Measurements from ENCODE around the gene HNRNPF.

HNRNPF gene

DNA sequence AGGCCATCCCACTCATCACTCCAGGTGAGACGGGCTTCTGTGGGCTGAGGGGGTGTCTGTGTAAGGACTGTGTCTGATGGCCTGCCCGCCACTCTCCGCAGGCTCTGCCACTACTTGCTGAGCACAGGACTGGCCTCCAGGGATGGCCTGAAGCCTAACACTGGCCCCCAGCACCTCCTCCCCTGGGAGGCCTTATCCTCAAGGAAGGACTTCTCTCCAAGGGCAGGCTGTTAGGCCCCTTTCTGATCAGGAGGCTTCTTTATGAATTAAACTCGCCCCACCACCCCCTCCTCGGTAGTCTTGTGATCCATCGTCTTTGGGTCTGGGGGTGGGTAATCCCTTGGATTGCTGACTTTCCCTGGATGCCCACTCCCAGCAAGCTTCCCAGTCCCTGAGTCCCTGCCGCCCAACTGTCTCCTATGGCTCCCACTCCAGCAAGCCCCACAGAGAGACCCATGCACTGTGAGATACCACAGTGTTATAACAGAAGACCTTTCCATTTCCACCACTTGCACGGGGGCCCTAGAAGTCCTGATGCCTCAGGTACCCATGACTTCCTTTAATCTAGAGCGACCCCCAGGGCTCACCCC is 32.8 kb downstream of the HNRNPF start:
- no peak for DNase-seq

DNA sequence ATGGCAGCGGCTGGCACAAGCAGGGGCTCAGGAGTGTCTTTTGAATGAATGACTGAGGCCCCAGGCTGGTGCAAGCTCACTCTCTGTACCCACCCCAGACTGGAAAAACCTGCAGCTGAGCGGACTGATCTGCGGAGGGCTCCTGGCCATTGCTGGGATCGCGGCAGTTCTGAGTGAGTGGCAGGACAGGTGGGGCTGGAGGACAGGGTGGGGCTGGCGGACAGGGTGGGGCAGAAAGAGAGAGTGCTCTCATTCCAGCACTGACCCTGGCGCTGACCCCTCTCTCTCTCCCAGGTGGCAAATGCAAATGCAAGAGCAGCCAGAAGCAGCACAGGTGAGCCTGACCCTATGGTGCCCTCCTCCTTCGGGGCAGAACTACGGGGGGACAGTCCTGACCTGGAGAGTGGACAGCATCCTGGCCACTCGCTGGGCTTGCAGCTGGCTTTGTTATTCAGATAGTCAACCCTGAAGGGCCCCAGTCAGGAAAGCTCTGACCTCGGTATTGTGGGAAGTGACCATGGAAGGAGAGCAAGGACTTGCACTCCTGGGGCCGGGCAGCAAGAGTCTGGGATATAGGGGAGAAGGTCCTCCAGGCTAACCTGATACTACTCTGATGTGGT is 33.5 kb downstream of the HNRNPF start:
- DNase-seq = no peak

DNA sequence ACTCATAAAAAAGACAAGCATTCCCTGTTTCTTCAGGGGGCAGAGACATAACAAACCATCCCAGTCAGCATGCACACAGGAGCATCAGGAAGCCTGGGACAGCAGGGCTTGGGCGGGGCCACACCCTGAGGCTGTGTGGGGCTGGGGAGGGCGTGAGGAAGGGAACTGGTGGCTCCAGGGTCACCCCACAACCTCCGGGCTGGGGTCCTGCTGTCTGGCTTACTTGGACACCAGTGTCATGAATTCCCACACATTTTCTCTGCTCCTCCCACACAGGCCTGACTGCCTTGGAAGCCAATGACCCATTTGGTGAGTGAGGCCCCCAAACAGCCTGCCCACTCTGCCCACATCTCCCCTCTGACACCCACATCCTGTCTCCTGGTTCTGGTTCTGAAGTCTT is 34.8 kb downstream of the HNRNPF start:
- DNase-seq = no peak

DNA sequence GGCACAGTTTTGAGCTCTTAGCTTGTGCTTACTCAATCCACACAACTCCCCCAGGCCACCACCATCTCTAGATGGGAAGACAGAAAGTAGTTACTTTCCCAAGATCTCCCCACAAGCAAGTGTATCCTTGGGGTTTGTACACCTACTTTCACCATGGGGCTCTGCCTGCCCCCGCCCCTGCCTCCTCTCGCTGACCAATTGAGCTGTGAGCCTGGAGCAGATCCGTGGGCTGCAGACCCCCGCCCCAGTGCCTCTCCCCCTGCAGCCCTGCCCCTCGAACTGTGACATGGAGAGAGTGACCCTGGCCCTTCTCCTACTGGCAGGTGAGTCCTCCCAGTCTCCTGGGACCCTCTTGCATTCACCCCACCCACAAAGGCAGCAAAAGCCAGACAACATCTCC is 35.5 kb downstream of the HNRNPF start:
- DNase-seq = no peak

GRCh38 chr10:43372765-43373361 is 36.1 kb downstream of the HNRNPF start:
- DNase-seq = no peak

- DNase-seq = no peak
Measured at GRCh38 chr10:43371418-43371817, 37.6 kb downstream of the HNRNPF start, which contains the start of gene FXYD4. Gene FXYD4 (plus strand): TSS chr10:43371636. CDS start chr10:43373747, 2,111 bp downstream.

- DNase-seq = no peak
Measured at GRCh38 chr10:43370671-43371215, 38.2 kb downstream of the HNRNPF start.

DNA sequence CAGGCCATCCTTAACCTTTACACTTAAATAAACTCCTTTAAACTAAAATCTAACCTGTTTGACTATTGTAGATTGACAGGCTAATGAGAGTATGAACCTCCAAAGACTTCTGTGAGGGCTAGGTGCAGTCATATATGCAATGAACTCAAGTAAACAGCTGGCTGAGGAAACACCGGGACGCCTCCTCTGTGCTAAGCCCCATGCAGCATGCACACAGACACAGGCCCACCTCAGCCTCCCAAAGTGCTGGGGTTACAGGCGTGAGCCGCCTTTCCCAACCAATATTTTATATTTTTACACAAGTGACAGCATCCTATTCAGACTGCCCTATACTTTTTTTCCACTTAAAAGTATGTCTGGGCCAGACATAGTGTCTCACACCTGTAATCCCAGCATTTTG is 39.1 kb downstream of the HNRNPF start:
- no peak for DNase-seq

DNA sequence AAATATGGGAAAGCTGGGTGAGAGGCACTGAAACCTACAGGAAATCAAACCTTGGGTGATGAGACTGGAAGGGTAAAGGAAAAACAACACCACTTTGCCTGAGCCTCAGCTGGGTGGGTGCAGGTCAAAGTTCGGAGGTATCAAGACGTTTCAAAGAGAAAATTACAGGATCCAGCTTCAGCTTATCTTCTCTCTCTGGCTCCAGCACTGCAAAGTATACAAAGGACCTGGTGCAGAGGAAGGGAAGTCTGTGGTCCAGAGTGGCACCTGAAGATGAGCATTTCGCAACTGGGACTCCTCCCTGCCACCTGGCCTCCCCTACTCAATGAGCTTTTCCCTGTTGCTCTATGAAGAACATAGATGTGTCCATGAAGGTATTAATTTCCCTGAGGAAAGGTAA is 44.0 kb downstream of the HNRNPF start:
- no peak for DNase-seq

DNA sequence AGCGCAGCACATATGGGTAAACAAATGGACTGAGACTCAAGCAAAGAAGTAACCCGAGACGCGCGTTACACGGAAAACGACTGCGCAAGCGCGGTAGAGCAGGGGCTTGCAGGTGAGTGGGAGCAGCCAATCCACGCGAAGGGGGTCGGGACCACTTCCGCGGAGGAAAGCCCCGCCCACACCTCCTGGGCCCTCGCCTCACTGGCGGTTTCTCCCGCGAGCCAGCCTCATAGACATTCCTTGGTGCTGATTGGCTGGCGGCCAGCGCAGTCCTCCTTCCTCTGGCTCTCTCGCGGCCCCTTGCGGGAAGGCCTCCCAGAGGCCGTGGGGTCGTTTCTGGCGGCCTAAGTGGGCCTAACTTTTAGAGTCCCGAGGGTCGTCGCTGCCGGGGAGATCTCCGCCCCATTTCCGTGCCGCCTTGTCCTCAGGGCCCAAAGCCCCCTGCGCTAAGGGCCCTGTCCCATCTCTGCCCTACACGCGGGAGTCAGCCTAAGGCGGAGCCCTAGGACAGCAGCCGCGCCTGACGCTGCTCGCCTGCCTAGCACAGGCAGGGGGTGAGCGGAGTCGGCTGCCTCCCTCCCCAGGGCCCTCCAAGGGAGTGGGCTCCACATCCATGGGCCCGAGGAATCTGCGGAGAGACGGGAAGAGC is 46.7 kb downstream of the HNRNPF start:
- peak; percentile 98 to 99 for DNase-seq

DNA sequence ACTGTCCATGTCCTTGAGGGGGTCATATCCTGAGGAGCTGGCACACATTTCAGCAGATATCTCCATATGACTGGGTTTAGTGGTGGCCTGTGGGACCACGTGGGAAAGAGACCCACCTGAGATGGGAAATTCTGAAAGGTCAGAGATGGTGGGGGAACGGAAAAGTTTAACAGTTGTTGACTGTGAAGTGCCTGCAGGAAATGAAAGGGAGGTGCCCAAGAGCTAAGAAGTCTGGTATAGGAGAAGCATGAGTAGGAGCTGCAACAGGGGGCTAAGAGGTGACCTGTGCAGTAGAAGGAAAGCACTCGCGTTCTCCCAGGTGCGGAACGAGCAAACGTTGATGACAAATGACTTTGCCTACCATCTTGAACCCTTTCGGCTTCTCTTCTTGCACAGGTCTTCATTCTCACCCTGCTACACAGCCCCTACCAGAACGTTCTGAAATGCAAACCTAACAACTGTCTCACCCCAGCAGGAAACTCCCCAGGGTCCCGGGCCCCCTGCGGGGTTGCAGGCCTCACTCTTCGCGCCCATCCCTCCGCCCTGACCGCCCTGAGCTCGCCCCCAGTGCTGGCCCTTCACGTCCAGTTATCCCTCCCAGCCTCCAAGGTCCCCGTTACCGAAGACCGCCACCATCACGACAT is 47.3 kb downstream of the HNRNPF start:
- peak in 1 of 2 donors; percentile 28 for DNase-seq

DNA sequence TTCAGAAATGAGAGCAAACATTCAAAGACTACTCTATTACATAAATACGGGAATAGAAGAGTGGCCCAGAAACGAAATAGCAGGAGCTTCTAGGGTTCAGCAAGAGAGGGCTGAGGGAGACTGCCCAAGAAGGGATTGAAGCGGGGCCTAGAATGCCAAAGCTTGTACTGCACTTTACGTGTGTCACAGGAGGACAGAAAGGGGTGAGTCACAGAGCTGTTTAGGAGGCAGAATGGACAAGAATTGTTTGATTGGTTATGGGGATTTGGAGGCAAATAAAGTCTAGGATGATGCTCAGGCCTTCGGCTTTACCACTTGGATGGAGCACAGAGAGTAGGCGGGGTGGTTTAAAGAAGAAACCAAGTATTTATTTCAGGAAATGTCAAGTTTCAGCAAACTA is 48.9 kb downstream of the HNRNPF start:
- DNase-seq = no peak

DNA sequence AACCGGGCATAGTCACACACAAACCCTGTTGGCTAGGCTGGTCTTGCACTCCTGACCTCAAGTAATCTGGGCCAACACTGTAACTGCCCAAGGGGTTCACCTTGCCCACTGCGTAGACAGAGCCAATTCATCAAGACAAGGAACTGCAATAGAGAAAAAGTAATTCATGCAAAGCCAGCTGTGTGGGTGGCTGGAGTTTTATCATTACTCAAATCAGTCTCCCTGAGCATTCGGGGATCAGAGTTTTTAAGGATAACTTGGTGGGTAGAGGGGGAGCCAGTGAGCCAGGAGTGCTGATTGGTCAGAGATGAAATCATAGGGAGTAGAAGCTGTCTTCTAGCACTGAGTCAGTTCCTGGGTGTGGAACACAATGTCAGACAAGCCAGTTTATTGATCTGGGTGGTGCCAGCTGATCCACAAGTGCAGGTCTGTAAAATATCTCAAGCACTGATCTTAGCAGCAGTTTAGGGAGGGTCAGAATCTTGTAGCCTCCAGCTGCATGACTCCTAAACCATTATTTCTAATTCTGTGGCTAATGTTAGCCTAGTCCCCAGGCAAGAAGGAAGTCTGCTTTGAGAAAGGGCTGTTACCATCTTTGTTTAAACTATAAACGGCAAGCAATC is 53.1 kb downstream of the HNRNPF start:
- DNase-seq = no peak

DNA sequence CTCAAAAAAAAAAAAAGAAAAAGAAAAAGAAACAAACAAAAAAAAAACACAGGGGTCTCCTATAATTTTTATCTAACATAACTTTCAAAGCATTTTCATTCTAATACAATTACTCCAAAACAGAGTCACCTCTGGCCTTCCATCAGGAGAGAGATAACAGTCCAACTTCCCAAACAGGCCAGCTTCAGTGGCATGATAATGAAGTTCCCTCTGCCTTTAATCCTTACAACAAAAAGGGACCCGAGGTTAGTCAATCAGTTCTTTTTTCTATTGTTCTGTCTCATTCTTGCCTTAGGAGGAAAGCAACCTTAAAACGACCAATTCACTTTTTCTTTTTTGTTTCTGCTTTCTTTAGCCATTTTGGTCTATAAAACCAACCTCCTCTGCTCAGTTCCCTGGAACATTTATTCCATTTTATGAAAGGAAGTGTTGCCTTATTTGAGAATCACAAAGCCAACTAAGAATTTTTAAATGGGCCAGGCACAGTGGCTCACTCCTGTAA is 54.1 kb downstream of the HNRNPF start:
- DNase-seq = no peak

DNA sequence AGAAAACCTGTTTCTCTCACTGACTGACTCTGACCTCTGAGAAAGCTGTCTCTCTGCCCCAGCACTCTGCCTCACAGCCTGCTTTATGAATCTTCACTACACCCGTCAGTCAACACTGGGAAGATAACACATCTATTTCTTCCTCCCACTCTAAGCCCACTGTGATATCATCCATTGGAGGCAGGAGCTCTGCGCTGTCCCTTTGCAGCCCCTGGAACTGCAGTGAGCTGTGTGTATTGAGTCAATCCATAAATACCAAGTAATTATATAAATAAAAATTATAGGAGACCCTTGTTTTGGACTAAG is 54.7 kb downstream of the HNRNPF start:
- DNase-seq = no peak

- no peak for DNase-seq
Measured at GRCh38 chr10:43353495-43354329, 55.3 kb downstream of the HNRNPF start.

GRCh38 chr10:43352951-43353350 is 56.0 kb downstream of the HNRNPF start:
- DNase-seq = no peak

- no peak for DNase-seq
Measured at GRCh38 chr10:43351301-43351700, 57.7 kb downstream of the HNRNPF start.

DNA sequence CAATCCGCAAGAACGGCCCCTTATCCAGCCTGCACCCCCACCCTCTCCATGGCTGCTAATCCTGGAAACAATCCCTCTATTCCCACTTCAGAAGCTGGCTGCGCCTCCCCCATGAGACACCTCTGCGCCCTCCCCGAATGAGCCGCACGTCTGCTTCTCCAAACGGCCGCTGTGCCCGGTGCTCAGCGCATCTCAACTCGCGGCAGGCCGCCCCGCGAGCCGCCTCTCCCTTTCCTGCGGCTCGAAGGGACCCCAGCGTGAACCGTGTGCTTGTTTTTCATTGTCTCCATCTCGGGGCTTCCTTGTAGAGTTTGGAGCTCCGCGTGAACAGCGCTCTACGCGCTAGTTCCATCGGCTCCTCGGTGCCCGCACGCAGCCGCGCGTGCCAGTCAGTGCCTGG is 58.3 kb downstream of the HNRNPF start:
- DNase-seq = no peak

DNA sequence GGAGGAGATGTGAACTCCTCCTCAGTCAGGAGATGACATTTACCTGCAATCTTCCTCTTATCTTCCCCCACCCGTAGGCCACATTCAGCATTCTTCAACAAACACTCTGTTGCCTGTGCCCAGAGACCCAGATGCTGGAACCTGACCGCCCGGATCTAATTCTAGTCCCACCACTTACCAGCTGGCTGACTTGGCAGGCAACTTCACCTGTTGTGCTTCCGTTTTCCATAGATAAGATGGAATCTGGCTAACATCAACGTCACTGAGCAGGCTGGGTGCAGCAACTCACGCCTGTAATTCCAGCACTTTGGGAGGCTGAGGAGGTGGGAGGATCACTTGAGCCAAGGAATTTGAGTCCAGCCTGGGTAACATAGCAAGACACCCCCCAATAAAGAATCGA is 58.8 kb downstream of the HNRNPF start:
- no peak for DNase-seq

GRCh38 chr10:43348511-43349312 is 60.3 kb downstream of the HNRNPF start:
- DNase-seq = peak; percentile 88 to 89
